GM19193 (cell line): Measurements from ENCODE around the gene TBX19.

ENCODE experiments used
- POLR2A ChIP-seq: IDR thresholded peaks from 4 replicates; pipeline ENCODE4 v1.6.1; 2011; ENCODE audit not compliant: insufficient read depth, insufficient read length; ENCODE audit errors: extremely low read depth

The TBX19 gene

DNA sequence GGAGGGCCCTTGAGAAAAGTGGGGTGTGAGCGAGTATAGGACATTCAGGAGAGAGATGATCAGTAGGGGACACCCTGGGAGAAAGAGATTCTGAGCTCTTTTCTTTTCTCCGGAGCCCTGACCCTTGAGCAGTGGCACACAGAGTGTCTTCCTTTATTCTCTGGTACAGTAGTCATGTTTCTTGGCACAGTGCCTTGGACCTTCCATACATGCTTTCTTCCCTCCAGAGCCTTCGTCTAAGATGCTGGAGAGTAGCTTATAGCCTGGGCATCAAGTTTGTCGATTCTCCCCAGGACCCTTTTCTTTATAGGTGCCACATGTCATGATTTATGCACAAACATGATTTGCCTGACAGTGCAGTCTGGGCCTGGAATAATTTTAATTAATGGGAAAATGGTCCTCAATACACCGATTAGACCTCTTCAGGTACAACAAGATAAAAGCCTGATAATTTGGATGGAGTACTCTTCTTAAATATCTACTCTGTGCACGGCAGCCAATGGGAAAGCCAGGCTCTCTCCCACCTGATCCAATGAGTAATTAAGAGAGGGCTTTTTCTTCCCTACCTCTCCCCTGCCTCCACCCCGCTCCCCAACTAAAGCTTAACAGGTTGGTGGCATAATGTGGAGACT lies at the start of gene TBX19:
Gene TBX19 (plus strand): TSS at position 582 of the 632 bp plus-strand sequence. CDS start 214 bp downstream, outside the sequence.
- TF ChIP-seq POLR2A, result no peak

DNA sequence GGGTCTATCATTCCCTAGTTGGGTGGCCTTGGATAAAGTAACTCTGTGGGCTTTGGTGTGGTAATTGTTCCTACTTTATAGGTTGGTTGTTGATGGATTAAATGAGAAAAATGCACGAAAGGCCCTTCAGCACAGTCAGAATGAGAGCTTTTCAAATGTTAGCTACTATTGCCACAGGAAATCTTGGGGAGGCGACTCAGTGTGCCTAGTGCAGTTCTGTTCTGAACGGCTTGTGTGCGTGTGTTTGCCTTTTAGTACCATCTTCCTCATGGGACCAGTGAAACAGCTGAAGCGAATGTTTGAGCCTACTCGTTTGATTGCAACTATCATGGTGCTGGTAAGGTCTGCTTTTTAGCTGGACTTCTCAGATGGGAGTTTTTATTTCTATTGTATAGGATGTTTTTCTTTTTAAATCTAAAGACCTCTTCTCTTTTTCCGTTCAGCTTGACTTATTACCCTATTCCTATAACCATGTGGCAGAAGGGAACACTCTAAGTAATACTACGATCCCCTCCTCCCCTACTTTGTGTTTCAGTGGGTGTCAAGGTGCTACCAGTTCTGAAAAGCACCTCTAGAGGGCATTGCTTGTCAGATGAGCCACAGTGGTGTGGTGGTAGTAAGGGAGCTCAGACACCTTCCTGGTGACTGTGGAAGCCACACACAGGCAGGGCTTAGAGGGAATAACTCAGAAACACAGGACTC lies 45.7 kb upstream of the TBX19 start:
- TF ChIP-seq POLR2A, result no peak

DNA sequence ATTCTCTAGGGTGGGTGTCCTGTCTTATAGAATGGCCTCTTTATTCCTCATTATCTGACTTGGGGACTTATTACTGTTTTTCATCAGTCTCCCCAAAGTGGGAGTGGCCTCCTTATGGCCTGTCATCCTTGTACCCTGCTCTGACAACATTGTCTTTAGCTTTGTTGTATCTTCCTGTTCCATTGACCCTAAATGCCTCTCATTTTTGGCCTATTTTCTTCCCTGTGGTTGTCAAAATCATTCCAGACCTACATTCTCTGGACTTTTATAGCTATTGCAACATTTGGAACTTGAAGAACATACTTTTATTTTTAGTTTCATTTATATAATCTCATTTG lies 45.2 kb upstream of the TBX19 start:
- TF ChIP-seq POLR2A, result no peak

DNA sequence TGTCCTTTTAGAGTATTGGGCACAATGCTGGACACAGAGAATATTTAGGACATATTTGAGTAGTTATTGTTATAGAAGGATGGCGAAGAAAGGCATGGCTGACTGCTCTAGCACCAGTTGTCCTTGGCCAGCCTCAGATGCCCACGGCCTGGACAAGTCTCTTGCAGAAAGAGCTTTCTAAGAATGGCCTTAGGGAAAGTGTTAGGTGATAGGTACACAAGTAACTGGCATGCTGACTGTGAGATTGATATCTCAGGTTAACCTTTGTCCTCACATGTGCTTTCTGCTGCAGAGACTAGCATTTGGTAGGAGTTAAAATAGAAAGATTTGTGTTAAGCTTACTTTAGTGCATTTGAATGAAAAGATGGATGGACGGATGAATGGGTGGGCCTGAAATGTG lies 44.7 kb upstream of the TBX19 start:
- no peak for TF ChIP-seq POLR2A

DNA sequence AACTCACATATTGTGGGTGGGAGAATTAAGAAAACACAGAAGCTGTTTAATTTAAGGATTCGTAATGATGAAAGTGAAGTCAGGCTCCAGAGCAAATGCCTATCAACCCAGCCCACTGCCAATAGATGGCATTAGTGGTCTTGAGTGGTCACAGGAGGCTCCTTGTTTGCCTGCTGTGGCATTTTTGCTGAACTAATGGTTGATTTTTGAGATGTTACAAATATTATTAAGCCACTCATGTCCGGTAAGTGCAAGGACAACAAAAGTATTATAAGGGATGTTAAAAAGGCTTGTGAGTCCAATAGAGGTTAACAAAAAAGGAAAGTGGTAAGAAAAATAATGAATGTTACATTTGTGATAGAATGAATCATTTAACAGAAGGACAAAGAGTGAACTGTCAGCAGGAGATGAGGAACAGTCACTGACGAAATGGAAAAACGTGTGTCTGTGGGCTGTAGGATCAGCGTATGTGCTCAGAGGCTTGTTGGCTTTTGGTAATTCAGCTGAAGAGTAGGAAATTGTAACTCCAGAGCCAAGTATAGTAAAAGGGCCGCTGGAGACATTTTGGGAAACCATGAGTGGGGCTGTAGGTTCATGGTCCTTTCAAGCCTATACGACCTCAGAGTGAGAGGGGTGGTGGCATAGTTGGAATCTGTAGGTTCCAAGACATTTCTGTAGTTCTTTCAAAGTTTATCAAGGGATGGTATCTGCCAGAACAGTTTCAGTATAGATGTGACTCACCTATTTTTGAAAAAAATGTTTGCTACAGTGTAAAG lies 43.7 kb upstream of the TBX19 start:
- TF ChIP-seq POLR2A, result no peak

DNA sequence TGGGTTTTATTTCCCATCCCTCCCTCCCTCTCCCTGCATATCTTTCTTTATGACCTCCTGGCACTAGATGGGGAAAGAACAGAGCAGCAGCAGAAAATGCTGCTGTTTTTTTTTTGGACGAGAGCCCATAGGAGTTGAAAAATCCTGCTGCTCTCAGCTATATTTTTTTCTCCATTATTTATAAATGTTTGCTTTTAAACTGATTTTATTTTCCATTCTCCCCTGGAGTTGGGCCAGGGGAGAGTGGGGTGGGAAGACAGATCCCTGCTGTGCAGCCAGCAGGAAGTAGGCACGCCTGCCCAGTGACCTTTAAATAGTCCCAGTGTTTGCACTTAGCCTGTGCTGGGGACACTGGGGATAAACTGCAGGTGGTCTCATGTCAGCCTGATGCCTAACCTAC lies 37.5 kb upstream of the TBX19 start:
- TF ChIP-seq POLR2A, result no peak

DNA sequence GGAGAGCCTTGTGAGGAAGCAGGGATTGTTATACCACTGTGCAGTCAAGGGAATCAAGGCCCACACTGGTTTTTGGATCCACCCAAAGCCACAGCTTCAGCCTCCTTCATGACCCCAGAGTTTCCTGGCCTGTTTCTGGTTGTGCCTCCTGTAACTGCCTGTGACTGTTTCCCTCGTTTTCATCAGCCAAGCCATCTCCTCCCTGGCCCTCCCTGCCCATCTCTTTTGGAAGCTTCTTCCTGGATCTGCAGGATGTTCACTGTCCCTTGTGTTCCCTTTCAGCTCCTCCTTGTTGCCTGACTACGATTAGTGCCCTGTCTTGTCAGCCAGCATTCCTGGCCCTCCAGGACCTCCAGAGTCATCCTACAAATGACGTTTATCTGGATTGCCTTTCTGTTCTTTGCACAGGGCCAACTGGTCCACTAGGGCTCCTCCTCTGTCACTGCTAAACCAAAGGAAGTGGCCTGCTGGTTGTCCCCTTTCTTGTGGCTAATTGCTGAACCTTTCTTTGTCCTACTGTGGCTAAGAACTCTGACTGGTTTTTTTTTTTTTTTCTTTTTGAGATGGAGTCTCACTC lies 37.0 kb upstream of the TBX19 start:
- no peak for TF ChIP-seq POLR2A

DNA sequence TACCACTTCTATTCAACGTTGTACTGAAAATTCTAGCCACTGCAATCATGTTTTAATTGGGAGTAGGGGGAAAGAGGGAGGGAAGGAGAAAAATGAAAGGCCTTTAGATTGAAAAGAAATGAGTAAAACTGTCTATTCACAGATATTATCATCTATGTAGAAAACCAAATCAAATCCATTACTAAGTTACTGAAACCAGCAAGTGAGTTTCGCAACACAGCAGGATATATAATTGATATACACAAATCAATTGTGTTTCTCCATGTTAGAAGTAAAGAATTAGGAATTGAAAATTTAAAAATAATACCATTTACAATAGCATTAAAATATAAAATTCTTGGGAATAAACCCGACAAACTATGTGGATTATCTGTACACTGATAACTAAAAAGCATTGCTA lies 35.6 kb upstream of the TBX19 start:
- no peak for TF ChIP-seq POLR2A

DNA sequence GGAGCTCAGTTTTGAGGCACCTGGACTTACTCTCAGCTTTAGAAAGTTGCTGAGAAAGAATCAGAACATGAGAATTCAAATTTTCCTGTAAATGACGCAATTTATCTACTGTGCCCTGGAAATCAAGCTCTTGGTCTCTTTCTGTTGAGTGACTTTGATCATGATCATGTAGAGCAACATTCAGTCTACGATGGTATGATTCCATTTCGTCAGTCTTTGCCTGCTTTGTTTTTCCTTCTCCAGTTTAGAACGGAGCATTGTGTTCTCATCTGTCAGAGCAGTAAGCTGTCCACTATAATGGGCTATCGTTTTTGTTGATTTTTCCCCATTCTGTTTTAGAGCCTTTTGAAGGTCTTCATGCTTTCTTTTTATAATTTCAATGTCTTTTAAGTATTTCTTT lies 34.2 kb upstream of the TBX19 start:
- TF ChIP-seq POLR2A, result no peak

DNA sequence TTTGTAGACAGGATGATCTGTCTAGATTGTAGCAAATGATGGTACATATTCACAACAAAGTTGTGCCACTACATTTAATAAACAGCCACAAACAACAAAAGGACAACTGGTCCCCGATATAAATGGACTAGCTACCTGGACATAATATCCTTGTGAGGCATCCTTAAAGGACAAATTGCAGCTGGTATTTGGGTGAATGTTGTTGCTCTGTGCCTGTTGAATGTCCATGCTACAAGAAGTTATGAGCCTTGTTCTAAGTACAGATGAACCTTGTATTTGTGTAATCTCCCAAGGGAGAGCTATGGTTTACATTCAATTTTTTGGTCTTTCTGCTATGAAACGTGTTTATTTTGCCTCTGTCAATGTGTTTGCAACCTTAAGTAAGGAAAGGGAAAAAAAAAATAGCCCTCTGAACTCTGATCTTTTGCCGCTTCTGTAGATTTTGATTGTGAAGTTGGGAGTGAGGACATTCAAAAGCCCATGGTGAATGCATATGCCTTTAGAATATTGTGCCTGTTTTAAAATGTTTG lies 28.4 kb upstream of the TBX19 start:
- no peak for TF ChIP-seq POLR2A

DNA sequence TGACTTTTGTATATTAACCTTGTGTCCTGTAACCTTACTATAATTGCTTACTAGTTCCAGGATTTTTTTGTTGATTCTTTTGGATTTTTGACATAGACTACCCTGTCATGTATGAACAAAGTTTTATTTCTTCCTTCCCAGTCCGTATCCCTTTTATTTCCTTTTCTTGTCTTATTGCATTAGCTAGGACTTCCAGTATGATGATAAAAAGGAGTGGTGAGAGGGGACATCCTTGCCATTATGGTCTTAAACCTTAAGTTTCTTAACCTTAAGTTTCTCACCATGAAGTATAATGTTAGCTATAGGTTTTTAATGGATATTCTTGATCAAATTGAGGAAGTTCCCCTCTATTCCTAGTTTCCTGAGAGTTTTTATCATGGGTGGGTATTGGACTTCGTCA lies 24.5 kb upstream of the TBX19 start:
- no peak for TF ChIP-seq POLR2A

DNA sequence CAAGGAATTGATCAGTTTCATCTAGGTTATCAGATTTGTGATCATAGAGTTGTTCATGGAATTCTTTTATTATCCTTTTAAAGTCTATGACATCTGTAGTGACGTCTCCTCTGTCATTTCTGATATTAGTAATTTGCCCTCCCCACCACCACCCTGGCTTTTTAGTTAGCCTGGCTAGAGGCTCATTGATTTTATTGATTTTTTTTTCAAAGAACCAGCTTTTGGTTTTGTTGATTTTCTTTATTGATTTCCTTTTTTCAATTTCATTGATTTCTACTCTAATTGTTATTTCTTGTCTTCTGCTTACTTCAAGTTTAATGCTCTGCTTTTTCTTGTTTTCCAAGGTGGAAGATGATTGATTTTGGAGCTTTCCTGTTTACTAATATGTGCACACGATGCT lies 23.3 kb upstream of the TBX19 start:
- no peak for TF ChIP-seq POLR2A

DNA sequence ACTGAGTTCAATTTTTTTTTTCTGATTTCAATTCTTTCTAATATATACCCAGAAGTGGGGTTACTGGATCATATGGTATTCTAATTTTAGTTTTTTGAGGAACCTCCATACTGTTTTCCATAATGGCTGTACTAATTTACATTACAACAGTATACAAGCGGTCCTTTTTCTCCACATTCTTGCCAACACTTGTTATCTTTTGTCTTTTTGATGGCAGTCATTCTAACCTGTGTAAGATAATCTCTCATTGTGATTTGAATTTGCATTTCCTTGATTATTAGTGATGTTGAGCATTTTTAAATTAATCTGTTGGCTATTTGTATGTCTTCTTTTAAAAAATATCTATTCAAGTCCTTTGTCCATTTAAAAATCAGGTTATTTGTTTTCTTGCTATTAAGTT lies 21.1 kb upstream of the TBX19 start:
- TF ChIP-seq POLR2A, result no peak

DNA sequence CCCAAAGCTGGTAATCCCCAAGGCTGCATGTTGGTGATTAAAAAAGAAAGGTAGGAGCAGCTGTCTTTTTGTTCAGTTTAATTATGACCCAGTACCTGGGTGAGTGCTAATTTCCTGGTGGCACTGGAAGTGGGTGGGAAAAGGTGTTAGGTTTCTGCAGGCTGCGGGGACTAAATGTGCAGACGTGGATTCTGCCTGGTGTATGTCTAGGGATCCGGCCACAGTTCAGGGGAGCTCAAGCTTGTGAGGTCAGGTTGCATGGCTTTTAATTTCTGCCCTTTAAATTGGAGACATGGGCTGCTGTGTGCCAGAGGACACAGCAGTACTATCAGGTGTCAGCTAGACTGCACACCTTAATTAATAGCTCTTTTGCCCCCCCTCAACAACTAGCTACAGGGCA lies 20.3 kb upstream of the TBX19 start:
- no peak for TF ChIP-seq POLR2A

DNA sequence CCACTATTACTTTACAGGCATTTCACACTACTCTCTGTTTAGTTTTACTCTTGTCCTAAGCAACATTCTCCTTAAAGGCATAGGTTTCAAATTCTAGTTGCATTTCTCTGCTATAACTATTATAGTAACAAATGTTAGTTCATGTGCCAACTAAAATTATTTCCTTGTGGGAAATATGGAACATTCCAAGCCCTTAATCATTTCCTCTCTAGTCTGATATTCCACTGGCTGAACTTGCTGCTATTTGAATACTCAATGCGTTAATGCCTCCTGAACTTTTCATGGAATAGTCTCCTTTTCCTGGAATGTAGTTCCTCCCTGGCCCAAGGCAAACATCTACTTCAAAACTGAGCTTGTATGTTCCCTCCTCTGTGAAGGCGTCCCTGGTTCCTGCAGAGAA lies 19.3 kb upstream of the TBX19 start:
- TF ChIP-seq POLR2A, result no peak
